HG03439 (cell line): ENCODE measurements around the gene RIPK1.
"Not testable (repeated sequence)": the region's sequence is repeated elsewhere in the genome, so short reads cannot be mapped to it uniquely, and the experiment has no call there.

Experiments used
- ATAC-seq: cut with Tn5 transposase; IDR thresholded peaks from one replicate; pipeline ENCODE4 v1.9.1; 2021; ENCODE audit warnings: mild to moderate bottlenecking, moderate library complexity; ENCODE audit not compliant: unreplicated experiment

Gene RIPK1

DNA sequence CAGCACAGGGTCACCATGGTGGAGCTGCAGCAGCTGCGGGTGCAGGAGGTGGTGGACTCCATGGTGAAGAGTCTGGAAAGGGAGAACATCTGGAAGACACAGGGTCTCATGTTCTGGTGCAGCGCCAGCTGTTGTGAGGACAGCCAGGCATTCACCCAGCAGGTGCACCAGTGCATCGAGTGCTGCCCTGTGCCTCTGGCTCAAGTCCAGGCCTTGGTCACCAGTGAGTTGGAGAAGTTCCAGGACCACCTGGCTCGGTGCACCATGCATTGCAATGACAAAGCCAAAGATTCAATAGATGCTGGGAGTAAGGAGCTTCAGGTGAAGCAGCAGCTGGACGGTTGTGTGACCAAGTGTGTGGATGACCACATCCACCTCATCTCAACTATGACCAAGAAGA is 22.9 kb upstream of the RIPK1 start:
- ATAC-seq = no peak

DNA sequence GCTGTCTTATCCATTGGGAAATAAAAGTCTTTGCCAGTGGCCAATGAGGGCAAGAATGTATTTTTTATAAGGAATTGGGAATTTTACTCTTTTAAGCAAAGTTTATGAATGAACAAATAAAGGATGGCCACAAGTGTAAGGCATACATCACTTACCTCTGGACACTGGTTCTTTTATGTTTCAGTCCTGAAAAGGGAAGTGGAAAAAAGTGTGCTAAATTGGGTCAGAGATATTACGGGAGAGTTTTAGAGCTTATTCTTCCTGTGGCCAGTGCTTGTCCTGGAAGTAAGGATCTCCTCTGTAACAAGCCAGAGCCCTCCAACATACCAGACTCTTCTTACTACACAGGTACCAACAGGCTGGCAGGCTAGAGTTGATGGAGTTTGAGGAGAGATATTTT is 22.5 kb upstream of the RIPK1 start:
- ATAC-seq = no peak

DNA sequence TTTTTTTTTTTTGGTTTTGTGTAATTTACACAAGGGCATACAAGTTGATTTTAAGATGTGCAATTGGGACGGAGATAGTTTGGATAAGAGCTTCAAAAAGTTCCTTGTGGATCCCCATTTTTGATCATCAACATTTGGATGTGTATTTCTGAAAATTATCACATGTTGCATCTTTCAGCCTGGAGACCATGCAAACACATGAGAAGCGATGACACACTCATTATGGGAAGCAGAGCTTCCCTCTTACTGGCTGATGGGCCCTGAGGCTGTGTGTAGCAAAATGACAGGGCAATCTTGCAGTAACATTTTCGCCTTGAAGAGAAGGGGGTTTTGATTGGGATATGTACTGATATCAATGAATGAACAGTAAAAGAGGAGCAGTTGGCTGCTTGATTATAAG is 22.0 kb upstream of the RIPK1 start:
- ATAC-seq = no peak

DNA sequence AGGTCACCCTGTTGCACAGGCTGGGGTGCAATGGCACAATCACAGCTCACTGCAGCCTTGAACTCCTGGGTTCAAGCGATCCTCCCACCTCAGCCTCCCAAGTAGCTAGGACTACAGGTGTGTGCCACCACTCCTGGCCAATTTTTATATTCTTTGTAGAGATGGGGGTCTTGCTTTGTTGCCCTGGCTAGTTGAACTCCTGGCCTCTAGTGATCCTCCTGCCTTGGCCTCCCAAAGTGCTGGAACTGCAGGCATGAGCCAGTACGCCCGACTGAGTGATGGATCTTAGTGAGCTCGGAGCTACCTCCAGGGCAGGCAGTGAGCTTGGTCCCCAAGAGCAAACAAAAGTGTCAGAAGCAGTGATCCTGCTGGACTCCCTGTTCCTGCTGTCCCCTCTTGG is 20.3 kb upstream of the RIPK1 start:
- not testable (repeated sequence) for ATAC-seq

DNA sequence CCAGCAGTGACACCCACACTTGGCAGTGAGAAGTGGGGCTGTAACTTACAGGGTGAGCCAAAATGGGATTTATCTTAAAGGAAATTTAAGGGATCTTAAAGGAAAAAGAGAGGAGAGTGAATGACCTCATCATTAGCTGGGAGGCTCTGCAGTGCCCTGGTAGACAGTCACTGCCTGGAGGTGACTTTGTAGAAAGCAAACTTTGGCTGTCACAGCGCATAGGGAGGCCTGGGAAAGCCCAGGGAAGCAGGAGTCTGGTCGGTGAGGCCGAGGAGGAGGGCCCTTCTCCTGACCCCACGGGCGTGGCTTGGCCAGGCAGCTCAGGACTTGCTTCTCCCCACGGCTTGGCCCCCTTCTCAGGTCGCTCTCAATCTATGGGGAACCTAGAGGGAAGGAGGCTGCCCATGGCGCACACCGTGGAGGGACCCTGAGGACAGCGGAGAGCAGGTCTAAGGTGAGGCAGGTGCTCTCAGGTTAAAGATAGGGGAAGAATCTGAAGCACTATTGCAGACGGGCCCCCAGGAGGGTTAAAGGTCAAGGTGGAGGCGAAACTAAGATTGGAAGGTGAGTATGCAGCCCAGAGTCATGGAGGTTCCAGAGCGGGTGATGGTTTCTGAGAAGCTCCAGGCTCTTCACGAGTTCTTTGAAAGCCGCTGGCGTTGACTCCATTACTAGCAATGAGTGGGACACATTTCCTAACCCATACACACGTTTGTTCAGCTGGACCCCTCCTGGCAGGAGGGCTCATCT is 15.6 kb upstream of the RIPK1 start:
- no peak for ATAC-seq

DNA sequence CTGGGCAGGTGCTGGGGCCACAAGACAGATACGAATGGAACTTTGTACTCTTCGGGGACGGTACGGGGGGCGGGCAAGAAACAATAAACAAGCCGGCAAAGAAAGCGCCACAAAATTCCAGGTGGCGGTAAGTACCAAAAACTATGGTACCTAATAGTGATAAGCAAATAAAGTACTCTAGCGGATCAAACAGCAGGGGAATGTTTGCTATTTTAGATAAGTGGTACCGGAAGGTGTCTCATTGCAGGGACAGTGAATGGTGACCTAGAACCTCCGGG is 15.1 kb upstream of the RIPK1 start:
- no peak for ATAC-seq

DNA sequence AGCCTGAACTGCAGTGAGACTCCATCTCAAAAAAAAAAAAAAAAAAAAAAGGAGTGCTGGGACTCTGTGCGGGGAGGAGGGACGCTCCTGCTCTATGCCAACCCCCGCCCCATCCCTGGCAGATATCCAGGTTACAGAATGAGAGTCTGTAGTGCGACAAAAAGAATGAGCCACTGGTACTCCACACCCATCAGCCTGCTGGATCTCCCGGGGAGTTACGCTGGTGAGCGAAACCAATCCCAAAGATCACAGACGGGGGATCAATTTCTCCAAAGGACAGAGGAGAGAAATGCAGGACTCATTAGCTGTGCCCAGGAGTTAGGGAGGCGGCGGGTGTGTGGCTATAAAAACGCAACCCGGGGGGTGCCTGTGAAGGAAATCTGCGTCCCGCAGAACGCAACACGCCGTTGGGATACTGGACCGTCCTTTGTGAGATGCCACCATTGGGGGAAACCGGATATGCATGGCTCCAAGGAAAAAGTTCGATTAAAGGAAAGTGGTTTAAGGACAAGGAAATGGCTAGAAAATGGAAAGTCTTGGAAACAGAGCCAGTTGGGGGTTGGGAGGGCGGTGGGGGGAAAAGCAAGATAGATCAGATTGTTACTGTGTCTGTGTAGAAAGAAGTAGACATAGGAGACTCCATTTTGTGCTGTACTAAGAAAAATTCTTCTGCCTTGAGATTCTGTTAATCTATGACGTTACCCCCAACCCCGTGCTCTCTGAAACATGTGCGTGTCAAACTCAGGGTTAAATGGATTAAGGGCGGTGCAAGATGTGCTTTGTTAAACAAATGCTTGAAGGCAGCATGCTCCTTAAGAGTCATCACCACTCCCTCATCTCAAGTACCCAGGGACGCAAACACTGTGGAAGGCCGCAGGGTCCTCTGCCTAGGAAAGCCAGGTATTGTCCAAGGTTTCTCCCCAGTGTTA is 13.8 kb upstream of the RIPK1 start:
- not testable (repeated sequence) for ATAC-seq

DNA sequence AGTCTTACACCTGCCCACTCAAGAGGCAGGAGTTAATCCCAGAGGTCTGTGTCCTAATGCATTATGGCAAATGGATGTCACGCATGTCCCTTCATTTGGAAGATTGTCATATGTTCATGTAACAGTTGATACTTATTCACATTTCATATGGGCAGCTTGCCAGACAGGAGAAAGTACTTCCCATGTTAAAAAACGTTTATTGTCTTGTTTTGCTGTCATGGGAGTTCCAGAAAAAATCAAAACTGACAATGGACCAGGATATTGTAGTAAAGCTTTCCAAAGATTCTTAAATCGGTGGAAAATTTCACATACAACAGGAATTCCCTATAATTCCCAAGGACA is 13.2 kb upstream of the RIPK1 start:
- ATAC-seq = not testable (repeated sequence)

DNA sequence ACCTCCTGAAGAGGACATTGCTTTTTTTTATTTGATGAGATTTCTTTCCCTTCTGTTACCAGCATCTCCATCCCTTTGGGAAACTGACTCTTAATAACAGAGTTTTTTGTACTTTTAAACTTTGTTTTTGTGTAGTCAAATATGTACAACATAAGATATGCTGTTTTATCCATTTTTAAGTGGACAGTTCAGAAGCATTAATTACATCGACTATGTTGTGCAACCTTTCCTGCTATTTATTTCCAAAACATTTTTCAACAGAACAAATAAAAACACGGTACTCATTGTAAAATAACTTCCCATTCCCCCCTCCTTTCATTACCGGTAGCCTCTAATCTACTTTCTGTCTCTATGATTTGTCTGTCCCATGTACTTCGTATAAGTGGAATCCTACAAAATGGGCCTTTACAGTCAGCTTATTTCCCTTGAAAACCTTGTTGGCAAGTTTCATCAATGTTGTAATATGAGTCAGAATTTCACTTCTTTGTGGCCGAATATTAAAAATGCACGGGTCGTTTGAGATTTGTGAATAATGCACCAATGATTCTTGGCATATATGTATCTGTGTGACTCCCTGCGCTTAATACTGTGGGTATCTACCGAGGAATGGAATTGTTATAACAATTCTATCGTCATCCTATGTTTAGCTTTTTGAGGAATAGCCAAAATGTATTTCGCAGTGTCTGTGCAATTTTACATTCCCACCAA is 11.1 kb upstream of the RIPK1 start:
- ATAC-seq = no peak

DNA sequence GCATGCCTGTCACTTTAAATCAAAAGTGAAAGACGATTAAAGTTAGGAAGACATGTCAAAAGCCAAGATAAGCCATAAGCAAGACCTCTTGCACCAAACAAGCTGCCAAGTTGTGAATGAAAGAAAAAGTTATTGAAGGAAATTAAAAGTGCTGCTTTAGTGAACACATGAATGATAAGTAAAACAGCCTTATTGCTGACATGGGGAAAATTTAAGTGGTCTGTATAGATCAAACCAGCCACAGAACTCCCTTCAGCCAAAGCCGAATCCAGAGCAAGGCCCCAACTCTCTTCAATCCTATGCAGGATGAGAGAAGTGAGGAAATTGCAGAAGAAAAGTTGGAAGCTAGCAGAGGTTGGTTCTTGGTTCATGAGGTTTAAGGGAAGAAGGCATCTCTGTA is 9.3 kb upstream of the RIPK1 start:
- ATAC-seq = no peak

DNA sequence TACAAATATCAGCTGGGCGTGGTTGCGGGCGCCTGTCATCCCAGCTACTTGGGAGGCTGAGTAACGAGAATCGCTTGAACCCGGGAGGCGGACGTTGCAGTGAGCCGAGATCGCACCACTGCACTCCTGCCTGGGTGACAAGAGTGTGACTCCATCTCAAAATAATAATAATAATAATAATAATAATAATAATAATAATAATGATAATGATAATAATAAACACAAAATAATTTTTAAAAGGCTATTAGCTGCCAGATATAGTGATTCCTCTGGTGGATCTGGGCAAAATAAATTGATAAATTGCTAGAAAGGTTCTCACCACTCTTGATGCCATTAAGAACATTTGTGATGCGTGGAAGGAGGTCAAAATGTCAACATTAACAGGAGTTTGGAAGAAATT is 8.2 kb upstream of the RIPK1 start:
- not testable (repeated sequence) for ATAC-seq

DNA sequence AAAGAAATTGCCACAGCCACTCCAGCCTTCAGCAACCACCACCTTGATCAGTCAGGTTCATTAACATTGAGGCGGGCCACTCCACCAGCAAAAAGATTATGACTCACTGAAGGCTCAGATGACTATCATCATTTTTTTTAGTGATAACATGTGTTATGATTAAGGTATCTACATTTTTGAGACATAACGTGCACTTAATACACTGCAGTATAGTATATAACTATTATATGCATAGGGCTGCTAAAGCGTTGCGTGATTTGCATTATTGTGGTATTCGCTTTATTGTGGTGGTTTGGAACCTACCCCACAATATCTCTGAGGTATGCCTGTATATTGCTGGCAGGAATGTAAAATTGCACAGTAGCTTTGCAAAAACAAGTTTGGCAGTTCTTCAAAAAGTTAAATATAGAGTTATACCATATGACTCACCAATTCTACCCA is 6.8 kb upstream of the RIPK1 start:
- ATAC-seq = no peak

DNA sequence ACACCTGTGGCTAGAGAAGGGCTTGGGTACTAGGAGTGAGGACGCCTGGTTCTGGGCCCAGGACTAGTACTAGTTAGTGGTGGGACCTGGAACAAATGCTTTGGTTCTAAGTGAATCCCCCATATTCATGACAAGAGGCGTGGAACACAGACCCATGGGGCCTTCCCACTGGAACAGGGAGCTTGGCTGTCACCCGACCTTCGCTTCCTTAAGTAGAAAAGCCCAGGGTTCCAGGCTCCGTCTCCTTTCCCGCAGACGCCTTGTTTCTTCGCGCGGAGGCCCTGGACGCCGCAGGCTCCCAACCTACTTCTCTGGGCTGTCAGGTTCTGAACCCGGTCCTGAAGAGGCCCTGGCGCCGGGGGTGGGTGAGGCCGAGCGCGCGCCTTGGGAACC is 5.0 kb upstream of the RIPK1 start:
- not testable (repeated sequence) for ATAC-seq

DNA sequence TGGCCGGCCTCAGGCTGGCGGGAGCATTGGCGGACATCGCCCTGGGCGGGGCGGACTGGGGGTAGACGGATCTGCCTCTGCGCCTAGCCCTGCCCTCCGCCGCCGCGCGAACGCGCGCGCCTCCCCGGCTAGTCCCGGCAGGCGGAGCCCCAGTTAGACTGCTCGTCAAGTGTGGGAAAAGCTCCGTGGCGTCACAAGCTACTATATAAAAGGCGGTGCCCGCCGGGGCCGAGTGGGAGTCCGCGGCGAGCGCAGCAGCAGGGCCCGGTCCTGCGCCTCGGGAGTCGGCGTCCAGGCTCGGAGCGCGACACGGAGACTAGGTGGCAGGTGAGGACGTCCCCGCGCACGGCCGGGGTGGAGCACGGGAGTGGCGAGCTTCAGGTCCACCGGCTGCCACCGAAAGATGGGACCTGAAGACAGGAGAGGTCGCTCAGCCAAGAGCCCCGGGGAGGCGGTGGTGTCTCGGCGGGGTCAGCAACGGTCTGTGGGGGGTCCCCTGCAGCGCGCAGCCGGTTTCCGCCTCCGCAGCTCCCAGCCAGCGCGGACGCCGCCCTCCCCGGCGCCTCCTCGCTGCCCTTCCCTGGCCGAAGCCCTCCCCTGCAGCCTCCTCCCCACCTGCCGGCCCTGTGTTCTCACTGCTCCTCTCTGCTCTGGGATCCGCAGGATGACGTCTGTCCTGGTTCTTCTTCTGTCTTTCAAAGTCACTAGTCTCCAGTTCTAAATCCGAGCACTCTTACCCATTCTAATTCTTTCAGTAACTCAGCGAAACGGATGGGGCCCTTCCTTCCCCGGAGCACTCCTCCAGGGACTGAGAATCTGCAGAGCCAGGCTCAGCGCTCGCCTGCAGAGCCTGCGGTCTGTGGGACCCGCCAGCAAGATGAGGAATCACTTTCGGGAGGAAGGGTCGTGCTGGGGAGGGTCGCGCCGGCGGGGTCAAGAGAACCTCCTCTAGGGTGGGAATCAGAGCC is 4.3 kb upstream of the RIPK1 start:
- peak; percentile 53 for ATAC-seq

DNA sequence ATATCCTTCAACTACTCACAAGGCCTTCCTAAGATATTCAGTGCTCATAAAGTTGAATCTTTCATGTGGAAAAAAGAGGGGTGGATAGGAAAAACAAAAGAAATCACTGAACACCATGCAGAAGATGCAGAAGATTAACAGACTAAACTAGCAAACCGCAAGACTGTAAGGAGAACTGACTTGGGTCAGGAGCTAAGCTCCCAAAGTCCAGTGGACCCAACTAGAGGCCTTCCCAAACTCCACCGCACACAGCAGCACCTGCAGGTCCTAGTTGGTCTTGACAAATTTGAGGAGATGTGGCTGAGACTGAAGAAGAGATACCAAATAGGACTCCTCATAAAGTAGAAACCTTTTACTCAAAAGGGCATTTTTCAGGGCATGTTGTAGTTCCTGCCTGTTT is 3.3 kb downstream of the RIPK1 start:
- ATAC-seq = no peak

DNA sequence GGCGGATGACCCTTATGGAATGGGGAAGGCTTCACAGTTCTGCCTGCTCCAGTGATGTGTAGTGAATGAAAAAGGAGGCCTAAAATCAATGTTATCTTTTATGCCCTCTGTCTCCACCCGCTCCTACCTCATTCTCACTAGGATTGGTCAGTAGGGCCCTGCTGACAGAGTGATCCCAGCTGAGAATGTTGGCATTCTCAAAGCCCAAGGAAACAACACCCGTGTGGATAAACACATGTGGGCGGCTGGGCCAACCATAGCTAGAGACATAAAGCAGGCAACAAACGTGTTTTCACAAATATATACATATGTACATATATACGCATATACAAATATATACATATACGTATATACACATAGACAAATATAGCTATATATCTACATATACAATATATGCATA is 4.5 kb downstream of the RIPK1 start:
- ATAC-seq = no peak

DNA sequence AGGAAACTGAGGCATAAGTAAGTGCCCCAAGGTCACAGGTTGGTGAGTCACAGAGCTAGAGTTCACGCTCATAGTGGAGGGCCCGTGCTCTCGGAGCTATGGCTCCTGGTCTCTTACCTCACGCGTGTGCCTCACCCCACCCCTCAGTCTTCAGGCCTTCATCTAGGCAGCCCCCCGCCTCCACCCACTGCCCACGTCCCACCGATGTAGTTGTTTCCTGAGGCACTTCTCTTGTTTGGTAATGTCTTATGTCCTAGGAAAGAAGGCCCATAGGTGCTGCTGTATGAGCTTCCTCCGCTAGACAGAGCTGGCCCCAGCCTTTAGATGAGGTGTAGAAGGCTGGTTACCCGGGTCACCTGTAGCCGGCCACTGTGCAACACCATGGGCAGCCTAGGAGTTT is 5.1 kb downstream of the RIPK1 start:
- no peak for ATAC-seq

DNA sequence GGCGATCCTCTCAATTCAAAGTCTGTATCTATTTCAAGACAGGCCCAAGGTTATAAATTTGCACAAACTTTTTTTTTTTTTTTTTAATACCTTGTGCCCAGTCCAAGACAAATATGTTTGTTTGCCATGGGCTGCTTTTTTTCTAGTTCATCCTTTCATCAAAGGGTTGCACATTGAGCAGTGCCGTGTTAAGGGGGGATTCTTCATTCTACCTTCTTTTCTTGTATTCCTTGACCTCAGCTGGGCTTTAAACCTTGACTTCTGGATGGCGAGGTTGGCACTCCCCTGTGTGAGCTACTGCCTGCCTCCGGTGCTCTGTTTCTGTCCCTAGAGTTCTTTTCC is 7.4 kb downstream of the RIPK1 start:
- ATAC-seq = no peak

DNA sequence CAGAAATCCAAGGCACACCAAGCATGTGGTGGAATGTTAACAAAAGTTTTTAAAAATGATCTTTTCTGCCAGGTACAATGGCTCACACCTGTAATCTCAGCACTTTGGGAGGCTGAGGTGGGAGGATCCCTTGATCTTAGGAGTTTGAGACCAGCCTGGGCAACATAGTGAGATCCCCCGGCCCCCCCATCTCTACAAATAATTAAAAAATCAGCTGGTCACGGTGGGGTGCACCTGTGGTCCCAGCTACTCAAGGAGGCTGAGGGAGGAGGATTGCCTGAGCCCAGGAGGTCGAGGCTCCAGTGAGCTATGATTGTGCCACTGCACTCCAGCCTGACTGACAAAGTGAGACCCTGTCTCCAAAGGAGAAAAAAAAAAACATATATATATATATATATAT is 8.0 kb downstream of the RIPK1 start:
- no peak for ATAC-seq

DNA sequence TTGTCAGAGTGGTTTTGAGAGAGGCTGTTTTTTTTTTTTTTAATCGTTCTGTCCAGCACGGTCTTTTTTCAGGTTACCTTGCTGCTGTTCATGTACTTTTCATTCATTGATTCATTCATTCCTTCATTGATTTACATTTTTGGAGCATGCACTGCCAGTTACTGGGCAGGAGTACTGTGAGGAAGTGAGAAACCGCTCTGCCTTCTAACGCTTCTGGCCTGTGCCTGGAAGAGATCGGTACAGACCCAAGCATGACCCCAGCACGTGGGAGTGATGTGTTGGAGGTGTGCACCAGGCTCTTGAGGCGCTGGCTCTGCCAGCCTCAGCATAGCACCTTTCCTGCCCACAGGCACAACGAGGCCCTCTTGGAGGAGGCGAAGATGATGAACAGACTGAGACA is 9.1 kb downstream of the RIPK1 start:
- no peak for ATAC-seq

DNA sequence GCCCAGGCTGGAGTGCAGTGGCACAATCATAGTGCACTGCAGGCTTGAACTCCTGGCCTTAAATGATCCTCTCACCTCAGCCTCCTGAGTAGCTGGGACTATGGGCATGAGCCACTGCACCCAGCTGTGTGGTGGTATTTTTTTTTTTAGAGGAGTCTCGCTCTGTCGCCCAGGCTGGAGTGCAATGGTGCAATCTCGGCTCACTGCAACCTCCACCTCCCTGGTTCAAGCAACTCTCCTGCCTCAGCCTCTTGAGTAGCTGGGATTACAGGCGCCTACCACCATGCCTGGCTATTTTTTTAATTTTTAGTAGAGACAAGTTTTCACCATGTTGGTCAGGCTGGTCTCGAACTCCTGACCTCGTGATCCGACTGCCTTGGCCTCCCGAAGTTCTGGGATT is 10.7 kb downstream of the RIPK1 start:
- ATAC-seq = not testable (repeated sequence)
